Left ventricle myocardium inferior (tissue), 1 donor: ENCODE data around the gene RMND5B. TPM values are rescaled to one million over a fixed set of nuclear protein-coding genes. Genes with fewer than 3 reads are reported as not detected.

Experiments
- DNase-seq: peaks from one replicate; pipeline ENCODE4 v3.0.0-alpha.2; 2020
- H3K27ac ChIP-seq: fragments of 200-600 bp; replicated peaks from 2 replicates; pipeline ENCODE4 v1.8.0; 2021
- H3K27me3 ChIP-seq: fragments of 200-600 bp; 2 replicates; pipeline ENCODE4 v1.8.0; 2021; ENCODE audit warnings: low read depth
- H3K36me3 ChIP-seq: fragments of 200-600 bp; 2 replicates; pipeline ENCODE4 v1.8.0; 2021
- H3K4me1 ChIP-seq: fragments of 200-600 bp; 2 replicates; pipeline ENCODE4 v1.8.0; 2021
- H3K4me3 ChIP-seq: fragments of 200-600 bp; 2 replicates; pipeline ENCODE4 v1.8.0; 2021; ENCODE audit warnings: mild to moderate bottlenecking, moderate library complexity
- H3K9me3 ChIP-seq: fragments of 200-600 bp; replicated peaks from 2 replicates; pipeline ENCODE4 v1.8.0; 2021
- intact Hi-C: fragments of 100-400 bp; cut with micrococcal nuclease; formaldehyde crosslinking; loops from one replicate; pipeline ENCODE4 v1.11.0; 2022
- total RNA-seq: library from RNA; stranded (reverse); fragmentation: NEBNext Ultra II Directional; extraction: Animal tissue kit (Norgen Biotek cat#: 25700); gene quantifications from one replicate; pipeline ENCODE4 v1.2.1, GENCODE V29; 2021
- TF ChIP-seq, protein P1 (sequence below): fragments of 200-600 bp; IDR thresholded peaks from 2 replicates; pipeline ENCODE4 v1.8.0; 2021; ENCODE audit warnings: antibody characterized with exemption, mild to moderate bottlenecking, borderline replicate concordance
- donor health status: DM: no; HTN: yes; CAD: no; lungs with severe emphysema.

RMND5B gene
- total RNA-seq, 1 donor from 2014 or later = 38.9 TPM

DNA sequence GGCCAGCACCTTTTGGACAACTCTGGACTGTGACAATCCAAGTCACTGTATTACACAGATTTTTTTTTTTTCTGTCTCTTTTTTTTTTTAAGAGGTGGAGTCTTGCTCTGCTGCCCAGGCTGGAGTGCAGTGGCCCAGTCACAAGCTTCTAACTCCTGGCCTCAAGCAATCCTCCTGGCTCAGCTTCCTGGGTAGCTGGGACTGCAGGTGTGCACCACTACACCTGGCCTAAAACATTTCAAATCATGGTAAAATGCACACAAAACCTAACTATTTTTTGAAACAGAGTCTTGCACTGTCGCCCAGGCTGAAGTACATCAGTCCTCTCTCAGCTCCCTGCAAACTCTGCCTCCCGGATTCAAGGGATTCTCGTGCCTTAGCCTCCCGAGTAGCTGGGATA, 24.7 kb upstream of the RMND5B start:
- no peaks in the 10 kb centered on the region for H3K4me1 ChIP-seq
- TF ChIP-seq, protein P1, sequence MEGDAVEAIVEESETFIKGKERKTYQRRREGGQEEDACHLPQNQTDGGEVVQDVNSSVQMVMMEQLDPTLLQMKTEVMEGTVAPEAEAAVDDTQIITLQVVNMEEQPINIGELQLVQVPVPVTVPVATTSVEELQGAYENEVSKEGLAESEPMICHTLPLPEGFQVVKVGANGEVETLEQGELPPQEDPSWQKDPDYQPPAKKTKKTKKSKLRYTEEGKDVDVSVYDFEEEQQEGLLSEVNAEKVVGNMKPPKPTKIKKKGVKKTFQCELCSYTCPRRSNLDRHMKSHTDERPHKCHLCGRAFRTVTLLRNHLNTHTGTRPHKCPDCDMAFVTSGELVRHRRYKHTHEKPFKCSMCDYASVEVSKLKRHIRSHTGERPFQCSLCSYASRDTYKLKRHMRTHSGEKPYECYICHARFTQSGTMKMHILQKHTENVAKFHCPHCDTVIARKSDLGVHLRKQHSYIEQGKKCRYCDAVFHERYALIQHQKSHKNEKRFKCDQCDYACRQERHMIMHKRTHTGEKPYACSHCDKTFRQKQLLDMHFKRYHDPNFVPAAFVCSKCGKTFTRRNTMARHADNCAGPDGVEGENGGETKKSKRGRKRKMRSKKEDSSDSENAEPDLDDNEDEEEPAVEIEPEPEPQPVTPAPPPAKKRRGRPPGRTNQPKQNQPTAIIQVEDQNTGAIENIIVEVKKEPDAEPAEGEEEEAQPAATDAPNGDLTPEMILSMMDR = no peak

DNA sequence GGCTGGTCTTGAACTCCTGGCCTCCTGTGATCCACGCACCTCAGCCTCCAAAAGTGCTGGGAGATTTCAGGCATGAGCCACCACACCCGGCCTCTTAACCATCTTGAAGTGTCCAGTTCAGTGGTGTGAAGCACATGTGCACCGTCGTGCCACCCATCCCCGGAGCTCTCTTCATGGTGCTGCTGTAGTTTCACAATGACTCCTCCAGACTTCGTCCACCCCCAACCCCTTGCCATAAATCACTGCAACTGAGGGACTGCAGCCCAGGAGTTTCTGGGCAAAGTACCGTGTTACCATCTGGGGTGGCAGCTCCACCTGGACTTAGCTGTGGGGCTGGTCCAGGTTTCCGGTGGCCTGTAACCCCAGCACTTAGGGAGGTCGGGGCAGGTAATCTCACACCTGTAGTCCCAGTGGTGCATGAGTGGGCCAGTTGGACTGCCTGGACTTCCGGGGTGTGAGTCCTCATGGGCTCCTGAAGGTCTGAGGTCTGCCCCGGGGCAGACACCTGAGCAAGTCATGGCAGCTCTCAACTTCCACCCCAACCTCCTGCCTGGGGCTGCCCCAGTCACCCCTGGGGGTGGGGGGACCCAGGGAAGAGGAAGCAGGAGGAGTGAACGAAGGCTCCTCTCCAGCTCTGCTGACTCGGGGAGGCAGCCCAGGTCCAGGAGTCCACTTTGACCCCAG, 24.1 kb upstream of the RMND5B start:
- intact Hi-C loops = no loop called here
- Histone ChIP-seq H3K4me1 (no peaks in the 10 kb centered on the region), H3K27me3 (peaks cover 13% of the 10 kb centered on the region), H3K36me3 (no peaks in the 10 kb centered on the region), H3K4me3 (no peak overlapping the region), H3K27ac (no peak overlapping the region), H3K9me3 (no peaks in the 10 kb centered on the region)
- TF ChIP-seq, protein P1 = no peak
- DNase-seq = no peak

More for the DNA sequence above, 24.7 kb upstream of the RMND5B start:
- Histone ChIP-seq H3K36me3 (no peaks in the 10 kb centered on the region), H3K27me3 (peaks cover 7% of the 10 kb centered on the region), H3K9me3 (no peaks in the 10 kb centered on the region), H3K27ac (no peak overlapping the region), H3K4me3 (no peak overlapping the region)
- intact Hi-C loops = no loop called here
- DNase-seq = no peak

DNA sequence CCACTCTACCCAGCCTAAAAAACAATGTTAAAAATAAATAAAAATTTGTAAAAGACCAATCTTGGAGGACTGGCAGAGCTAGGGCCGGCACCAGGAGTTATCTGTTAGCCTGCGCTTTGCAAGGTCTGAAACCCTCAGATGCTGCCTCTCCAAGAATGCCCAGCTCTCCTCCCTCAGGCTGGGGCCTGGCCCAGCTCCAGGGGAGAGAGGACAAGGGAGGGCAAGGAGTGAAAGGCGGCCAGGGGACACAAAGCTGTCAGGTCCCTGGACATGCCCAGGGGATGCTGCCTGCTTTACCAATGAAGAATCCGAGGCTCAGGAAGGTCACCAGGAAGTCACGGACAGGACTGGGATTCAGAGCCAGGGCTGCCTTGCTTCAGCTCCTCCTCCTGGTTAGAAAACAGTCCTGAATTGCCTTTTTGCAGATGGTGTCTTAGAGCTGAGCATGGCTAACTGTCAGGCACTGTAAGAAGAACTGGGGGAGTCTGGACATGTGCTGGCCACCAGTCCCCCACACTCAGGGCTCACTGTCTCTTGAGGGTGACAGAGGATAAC, 23.0 kb upstream of the RMND5B start:
- Histone ChIP-seq H3K36me3 (no peaks in the 10 kb centered on the region), H3K27ac (no peak overlapping the region), H3K4me3 (no peak overlapping the region), H3K9me3 (peaks cover 6% of the 10 kb centered on the region), H3K27me3 (peaks cover 22% of the 10 kb centered on the region), H3K4me1 (peaks cover under 1% of the 10 kb centered on the region)
- no peak for DNase-seq
- intact Hi-C loops = no loop called here
- TF ChIP-seq, protein P1 = no peak

DNA sequence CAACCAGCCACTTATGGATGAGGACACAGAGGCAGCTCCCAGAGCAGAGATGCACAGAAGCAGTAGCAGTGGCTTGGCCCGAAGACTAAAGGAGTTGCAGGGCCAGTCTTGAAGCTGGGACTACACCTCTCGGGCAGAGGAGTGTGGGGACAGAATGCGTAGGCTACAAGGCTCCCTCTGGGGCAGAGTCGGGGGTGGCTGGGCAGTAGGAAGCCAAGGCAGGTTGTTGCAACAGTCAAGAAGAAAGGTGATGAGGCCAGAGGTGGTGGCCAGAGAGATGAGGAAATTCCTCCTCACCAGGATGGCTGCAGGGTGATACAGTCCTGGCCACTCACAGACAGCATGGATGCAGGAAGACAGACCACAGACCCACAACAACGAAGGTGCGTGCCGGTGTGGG, 22.4 kb upstream of the RMND5B start:
- DNase-seq = no peak
- intact Hi-C loops = no loop called here
- Histone ChIP-seq H3K4me3 (no peak overlapping the region), H3K27me3 (peaks cover 28% of the 10 kb centered on the region), H3K27ac (no peak overlapping the region), H3K4me1 (peaks cover 5% of the 10 kb centered on the region), H3K9me3 (peaks cover 6% of the 10 kb centered on the region), H3K36me3 (no peaks in the 10 kb centered on the region)
- TF ChIP-seq, protein P1 = no peak

DNA sequence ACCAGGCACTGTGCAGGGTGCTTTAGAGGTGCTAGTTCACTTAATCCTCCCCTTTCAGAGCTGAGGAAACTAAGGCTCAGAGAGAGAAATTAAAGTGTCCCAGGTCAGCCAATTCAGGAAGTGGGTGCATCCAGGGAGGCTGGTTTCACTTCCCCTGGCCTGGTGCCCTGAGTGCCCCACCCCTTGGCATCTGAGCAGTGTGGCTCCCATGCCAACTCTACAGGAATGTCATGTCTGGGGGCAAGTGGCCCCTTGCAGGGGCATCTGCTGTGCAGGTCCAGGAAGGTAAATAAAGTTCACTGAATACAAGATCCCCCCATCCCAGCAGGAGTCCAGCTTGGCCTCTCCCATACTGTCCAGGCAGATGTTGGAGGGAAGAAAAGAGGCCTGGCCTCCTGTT, 21.8 kb upstream of the RMND5B start:
- H3K27me3 ChIP-seq = peaks cover 33% of the 10 kb centered on the region
- no peak overlapping the region for H3K27ac ChIP-seq
- no peak for DNase-seq
- peaks cover 10% of the 10 kb centered on the region for H3K4me1 ChIP-seq
- peaks cover 6% of the 10 kb centered on the region for H3K9me3 ChIP-seq
- TF ChIP-seq, protein P1 = no peak
- H3K36me3 ChIP-seq = no peaks in the 10 kb centered on the region
- no peak overlapping the region for H3K4me3 ChIP-seq
- intact Hi-C loops = no loop called here
